ENCODE measurements around the gene ZNF710.
"Not testable (repeated sequence)": the region's sequence is repeated elsewhere in the genome, so short reads cannot be mapped to it uniquely, and the experiment has no call there.

ZNF710 gene

DNA sequence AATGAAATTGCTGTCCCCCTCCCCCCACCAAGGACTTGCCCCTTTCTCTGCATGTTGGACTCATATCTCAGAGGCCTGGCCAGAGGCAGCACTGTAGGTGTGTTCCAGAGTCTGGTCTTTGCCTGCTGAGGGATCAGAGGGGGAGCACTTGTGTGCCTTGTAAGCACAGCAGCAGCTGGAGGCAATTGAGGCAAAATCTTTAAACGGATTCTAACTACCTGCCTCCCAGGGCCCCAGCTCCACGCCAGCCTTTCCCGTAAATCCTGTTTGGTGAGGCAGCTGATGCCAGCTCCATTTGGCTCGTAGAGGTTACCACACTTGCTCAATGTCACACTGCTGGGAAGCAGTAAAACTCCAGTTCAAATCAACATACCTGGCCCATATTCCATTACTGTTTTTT lies 103.4 kb downstream of the ZNF710 start:
- no peak overlapping the region for H3K27ac ChIP-seq
- in situ Hi-C loops (cut with HindIII; ENCODE audit: low pct_ligation_motif_present, low sequenced_read_pairs): no loop called here
- H3K4me3 ChIP-seq (ENCODE audit: low read depth, low read length): no peak overlapping the region
- no peaks in the 10 kb centered on the region for H3K27me3 ChIP-seq (replicated peaks)
- DNase-seq: no peak
- TF ChIP-seq, protein P1, sequence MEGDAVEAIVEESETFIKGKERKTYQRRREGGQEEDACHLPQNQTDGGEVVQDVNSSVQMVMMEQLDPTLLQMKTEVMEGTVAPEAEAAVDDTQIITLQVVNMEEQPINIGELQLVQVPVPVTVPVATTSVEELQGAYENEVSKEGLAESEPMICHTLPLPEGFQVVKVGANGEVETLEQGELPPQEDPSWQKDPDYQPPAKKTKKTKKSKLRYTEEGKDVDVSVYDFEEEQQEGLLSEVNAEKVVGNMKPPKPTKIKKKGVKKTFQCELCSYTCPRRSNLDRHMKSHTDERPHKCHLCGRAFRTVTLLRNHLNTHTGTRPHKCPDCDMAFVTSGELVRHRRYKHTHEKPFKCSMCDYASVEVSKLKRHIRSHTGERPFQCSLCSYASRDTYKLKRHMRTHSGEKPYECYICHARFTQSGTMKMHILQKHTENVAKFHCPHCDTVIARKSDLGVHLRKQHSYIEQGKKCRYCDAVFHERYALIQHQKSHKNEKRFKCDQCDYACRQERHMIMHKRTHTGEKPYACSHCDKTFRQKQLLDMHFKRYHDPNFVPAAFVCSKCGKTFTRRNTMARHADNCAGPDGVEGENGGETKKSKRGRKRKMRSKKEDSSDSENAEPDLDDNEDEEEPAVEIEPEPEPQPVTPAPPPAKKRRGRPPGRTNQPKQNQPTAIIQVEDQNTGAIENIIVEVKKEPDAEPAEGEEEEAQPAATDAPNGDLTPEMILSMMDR (IDR thresholded peaks at IDR 0.05; ENCODE audit: low read depth, low read length, missing control alignments): no peak
- no peaks in the 10 kb centered on the region for H3K36me3 ChIP-seq (replicated peaks)

DNA sequence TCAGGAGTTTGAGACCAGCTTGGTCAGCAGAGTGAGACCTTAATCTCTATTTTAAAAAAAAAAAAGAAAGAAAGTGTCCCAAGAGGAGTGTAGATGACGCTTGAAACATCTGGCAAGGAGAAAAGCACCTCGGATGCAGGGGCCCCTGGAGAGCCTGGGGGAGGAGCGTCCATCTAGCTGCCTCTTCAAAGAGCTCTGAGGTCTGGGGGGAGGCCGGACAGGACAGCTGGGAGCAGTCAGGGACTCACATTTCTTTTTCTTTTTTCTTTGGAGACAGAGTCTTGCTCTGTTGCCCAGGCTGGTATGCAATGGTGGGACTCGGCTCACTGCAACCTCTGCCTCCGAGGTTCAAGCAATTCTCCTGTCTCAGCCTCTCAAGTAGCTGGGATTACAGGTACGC lies 104.4 kb downstream of the ZNF710 start:
- Histone ChIP-seq H3K27me3 (replicated peaks) (no peaks in the 10 kb centered on the region), H3K36me3 (replicated peaks) (no peaks in the 10 kb centered on the region), H3K4me3 (ENCODE audit: low read depth, low read length) (no peak overlapping the region), H3K27ac (no peak overlapping the region)
- TF ChIP-seq, protein P1 (IDR thresholded peaks at IDR 0.05; ENCODE audit: low read depth, low read length, missing control alignments): no peak
- DNase-seq: no peak
- in situ Hi-C loops (cut with HindIII; ENCODE audit: low pct_ligation_motif_present, low sequenced_read_pairs): no loop called here

DNA sequence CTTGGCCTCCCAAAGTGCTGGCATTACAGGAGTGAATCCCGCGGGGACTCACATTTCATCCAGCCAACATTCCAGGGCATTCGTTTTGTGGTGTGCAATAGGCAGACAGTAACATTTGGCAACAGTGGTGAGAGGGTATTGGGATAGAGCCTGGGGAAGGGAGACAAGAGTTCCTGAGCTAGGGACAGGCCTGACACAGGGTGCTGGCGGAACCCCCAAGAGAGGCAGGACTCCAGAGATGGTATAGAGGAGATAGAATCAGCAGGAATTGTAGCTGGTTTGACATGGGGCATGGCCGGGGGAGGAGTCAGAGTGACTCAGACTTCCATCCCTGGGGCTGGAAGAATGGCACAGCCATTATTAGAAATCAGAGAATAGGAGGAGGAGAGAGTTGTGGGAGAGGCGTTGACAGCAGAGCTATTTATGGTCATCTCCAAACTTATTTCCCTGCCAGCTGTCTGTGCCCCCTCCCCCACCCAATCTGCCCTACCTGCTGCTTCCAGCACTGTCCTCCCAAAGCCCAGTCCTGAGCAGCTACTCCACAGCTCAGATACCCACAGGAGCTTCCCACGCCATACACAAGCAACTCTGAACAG lies 105.5 kb downstream of the ZNF710 start:
- Histone ChIP-seq H3K36me3 (replicated peaks) (no peaks in the 10 kb centered on the region), H3K27me3 (replicated peaks) (no peaks in the 10 kb centered on the region), H3K27ac (no peak overlapping the region), H3K4me3 (ENCODE audit: low read depth, low read length) (no peak overlapping the region)
- DNase-seq: peak; percentile 56
- TF ChIP-seq, protein P1 (IDR thresholded peaks at IDR 0.05; ENCODE audit: low read depth, low read length, missing control alignments): no peak
- in situ Hi-C loops (cut with HindIII; ENCODE audit: low pct_ligation_motif_present, low sequenced_read_pairs): no loop called here

DNA sequence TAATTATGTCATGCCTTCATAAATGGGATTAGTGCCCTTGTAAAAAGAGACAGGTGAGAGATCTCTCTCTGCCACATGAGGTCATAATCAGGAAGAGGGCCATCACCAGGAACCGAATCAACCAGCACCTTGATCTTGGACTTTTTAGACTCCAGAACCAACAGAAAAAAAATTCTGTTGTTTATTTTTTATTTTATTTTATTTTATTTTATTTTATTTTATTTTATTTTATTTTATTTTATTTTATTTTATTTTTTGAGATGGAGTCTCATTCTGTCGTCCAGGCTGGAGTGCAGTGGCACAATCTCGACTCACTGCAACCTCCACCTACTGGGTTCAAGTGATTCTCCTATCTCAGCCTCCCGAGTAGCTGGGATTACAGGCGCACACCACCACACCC lies 106.9 kb downstream of the ZNF710 start:
- DNase-seq; H3K27ac ChIP-seq; H3K36me3 ChIP-seq (replicated peaks); in situ Hi-C loops (cut with HindIII; ENCODE audit: low pct_ligation_motif_present, low sequenced_read_pairs); H3K27me3 ChIP-seq (replicated peaks); H3K4me3 ChIP-seq (ENCODE audit: low read depth, low read length): not testable (repeated sequence)

DNA sequence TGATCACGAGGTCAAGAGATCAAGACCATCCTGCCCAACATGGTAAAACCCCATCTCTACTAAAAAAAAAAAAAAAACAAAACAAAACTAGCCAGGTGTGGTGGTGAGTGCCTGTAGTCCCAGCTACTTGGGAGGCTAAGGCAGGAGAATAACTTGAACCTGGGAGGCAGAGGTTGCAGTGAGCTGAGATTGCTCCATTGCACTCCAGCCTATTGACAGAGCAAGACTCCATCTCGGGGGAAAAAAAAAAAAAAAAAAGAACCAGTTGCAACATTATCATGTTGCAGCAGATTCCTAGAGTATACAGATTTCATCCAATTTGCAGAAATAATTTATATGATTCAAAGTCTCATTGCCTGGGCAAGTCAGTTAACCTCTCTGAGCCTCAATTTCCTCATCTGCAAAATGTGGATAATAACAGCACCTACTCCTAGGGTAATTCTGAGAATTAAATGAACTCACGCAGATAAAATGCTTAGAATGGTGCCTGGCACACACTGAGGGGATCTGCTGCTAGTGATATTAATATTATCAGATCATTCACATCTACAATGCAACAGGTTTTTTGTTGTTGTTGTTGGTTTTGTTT lies 108.1 kb downstream of the ZNF710 start:
- H3K36me3 ChIP-seq (replicated peaks); in situ Hi-C loops (cut with HindIII; ENCODE audit: low pct_ligation_motif_present, low sequenced_read_pairs); H3K4me3 ChIP-seq (ENCODE audit: low read depth, low read length); DNase-seq; H3K27ac ChIP-seq; H3K27me3 ChIP-seq (replicated peaks): not testable (repeated sequence)

DNA sequence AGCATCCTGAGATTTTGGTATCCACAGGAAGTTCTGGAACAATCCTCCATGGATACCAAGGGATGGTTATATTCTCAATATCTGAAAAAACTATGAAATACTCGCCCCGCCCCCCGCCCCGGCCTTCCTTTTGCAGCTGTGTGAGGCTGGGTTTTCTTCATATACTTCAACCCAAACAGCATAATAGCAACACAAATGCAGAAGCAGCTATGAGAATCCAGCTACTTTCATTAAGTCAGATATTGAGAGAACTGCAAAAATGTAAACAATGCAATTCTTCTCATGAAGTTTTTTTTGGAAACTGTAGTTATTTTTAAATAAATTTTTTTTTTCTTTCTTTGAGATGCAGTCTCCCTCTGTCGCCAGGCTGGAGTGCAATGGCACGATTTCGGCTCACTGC lies 112.0 kb downstream of the ZNF710 start:
- Histone ChIP-seq H3K36me3 (replicated peaks) (no peaks in the 10 kb centered on the region), H3K27ac (no peak overlapping the region), H3K4me3 (ENCODE audit: low read depth, low read length) (no peak overlapping the region), H3K27me3 (replicated peaks) (no peaks in the 10 kb centered on the region)
- in situ Hi-C loops (cut with HindIII; ENCODE audit: low pct_ligation_motif_present, low sequenced_read_pairs): no loop called here
- TF ChIP-seq, protein P1 (IDR thresholded peaks at IDR 0.05; ENCODE audit: low read depth, low read length, missing control alignments): no peak
- no peak for DNase-seq

DNA sequence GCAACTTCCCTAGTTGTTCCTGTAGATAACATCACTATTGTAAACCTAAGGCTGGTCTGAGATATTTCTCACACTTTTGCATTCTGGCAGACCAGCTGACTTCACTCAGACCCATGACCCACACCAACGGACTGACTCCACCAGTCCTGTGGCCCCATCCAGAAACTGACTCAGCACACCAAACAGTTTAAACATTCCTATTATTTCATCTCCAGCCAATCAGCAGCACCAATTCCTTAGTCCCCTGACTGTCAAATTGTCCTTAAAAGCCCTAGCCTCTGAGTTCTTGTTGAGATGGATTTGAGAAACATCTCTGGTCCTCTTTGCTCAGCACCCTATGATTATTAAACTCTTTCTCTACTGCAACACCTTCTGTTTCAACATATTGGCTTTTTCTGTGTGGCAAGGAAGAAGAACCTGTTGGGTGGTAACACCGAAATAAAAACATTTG lies 113.4 kb downstream of the ZNF710 start:
- no peak overlapping the region for H3K4me3 ChIP-seq (ENCODE audit: low read depth, low read length)
- no peaks in the 10 kb centered on the region for H3K27me3 ChIP-seq (replicated peaks)
- in situ Hi-C loops (cut with HindIII; ENCODE audit: low pct_ligation_motif_present, low sequenced_read_pairs): no loop called here
- DNase-seq: no peak
- no peak overlapping the region for H3K27ac ChIP-seq
- TF ChIP-seq, protein P1 (IDR thresholded peaks at IDR 0.05; ENCODE audit: low read depth, low read length, missing control alignments): no peak
- H3K36me3 ChIP-seq (replicated peaks): no peaks in the 10 kb centered on the region

Measured in brain microvascular endothelial cell (primary cell).